Measurements from ENCODE around the gene IGSF10. TPM values are rescaled to one million over a fixed set of nuclear protein-coding genes. Genes with fewer than 3 reads are reported as not detected.

The IGSF10 gene
- total and polyA plus RNA-seq, 7 experiments from 2014 or later, result 2.8 TPM; not detected in 6

DNA sequence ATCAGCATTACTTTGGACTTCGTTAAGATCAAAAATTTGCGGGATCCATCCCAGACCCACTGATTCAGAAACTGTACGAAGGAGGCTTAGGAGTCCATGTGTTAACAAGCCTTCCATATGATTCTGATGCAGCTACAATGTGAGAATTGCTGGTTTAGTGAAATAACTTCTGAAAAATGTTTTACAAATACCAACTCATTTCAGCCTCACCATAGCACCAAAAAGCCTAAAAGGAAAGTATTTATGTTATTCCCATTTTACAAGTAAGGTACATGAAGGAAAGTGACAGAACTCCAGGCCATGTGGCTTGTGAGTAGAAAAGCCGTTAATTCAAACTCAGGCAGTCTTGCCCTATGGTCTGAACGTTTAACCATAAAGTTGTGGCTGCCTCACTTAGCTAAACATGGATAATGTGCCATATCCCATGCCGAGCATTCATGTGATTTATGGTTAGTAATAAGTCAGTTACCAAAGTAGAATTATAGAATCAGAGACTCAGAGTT is 1.5 kb upstream of the IGSF10 start:
- peaks cover 25 to 47% (median 46%) of the 10 kb centered on the region in 5 donors for H3K27me3 Mint-ChIP-seq
- ChIA-PET CTCF (interaction anchor here (0.6 to 1.1 kb wide), 2 partner anchors 21 to 1223 kb away, joined by 3 to 4 read pairs; no protein-coding TSS in a partner anchor), POLR2A (no interaction called here)
- peaks cover 0 to 8% (median 3%) of the 10 kb centered on the region in 7 donors for H3K4me1 Mint-ChIP-seq
- no peak overlapping the region for H3K4me3 ChIP-seq (ENCODE audit: low read length)
- DNase-seq (no peak), ATAC-seq (no peak)
- intact Hi-C loops (cut with micrococcal nuclease), result loop anchor here in 1 of 2 donors (10.0 kb wide), 1 partner anchor 1062 kb away; no protein-coding TSS in a partner anchor
- H3K36me3 ChIP-seq (ENCODE audit: control insufficient read depth in 2 of 3, insufficient read depth in 3 of 3, low read length in 3 of 3), result no peaks in the 10 kb centered on the region
- H3K36me3 Mint-ChIP-seq, result no peaks in the 10 kb centered on the region
- H3K9me3 Mint-ChIP-seq, result peaks cover 0 to 2% (median 0%) of the 10 kb centered on the region in 11 donors
- H3K9me3 ChIP-seq (ENCODE audit: control insufficient read depth in 2 of 3, low read length in 3 of 3), result no peaks in the 10 kb centered on the region
- H3K27ac Mint-ChIP-seq, result no peak overlapping the region
- H3K4me1 ChIP-seq (ENCODE audit: control insufficient read depth in 2 of 2, insufficient read depth in 2 of 2, low read length in 2 of 2), result no peaks in the 10 kb centered on the region
- no peaks in the 10 kb centered on the region for H3K27me3 ChIP-seq (ENCODE audit: control insufficient read depth in 2 of 2, insufficient read depth in 2 of 2, low read length in 2 of 2)
- no peak overlapping the region for H3K4me3 Mint-ChIP-seq
- no peak overlapping the region for H3K27ac ChIP-seq (ENCODE audit: low read depth, low read length)

DNA sequence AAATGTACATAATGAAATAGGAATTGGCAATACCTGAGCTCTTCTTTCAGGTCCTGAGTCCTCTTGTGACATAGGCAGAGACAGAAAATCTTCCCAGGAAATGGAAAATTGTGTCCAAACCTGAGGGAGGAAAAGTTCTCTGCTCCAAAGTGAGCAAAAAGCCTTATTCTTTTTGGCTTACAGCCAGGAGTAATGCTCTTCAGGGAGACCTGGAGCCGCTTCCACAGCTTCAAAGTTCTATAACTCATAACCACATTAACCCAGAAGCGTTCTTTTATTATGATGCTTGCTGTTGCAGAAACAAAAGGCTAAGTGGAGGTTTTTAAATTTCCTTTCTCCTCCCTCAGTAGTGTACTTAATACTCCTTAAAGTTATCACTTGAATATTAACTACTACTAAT is 633 bp downstream of the IGSF10 start:
- no peak for ATAC-seq
- no peak overlapping the region for H3K4me3 ChIP-seq (ENCODE audit: low read length)
- Mint-ChIP-seq H3K4me3 (peak overlapping the region in 7 of 10 donors; percentile 16 to 64 (median 44)), H3K4me1 (peaks cover 0 to 8% (median 3%) of the 10 kb centered on the region in 7 donors), H3K27me3 (peaks cover 19 to 47% (median 43%) of the 10 kb centered on the region in 5 donors), H3K27ac (no peak overlapping the region), H3K9me3 (peaks cover 0 to 2% (median 0%) of the 10 kb centered on the region in 11 donors), H3K36me3 (no peaks in the 10 kb centered on the region)
- CTCF ChIA-PET, result no interaction called here
- no peaks in the 10 kb centered on the region for H3K4me1 ChIP-seq (ENCODE audit: control insufficient read depth in 2 of 2, insufficient read depth in 2 of 2, low read length in 2 of 2)
- POLR2A ChIA-PET, result no interaction called here
- no peak for DNase-seq
- intact Hi-C loops (cut with micrococcal nuclease), result loop anchor here in 1 of 2 donors (10.0 kb wide), 1 partner anchor 1065 kb away; no protein-coding TSS in a partner anchor
- no peaks in the 10 kb centered on the region for H3K27me3 ChIP-seq (ENCODE audit: control insufficient read depth in 2 of 2, insufficient read depth in 2 of 2, low read length in 2 of 2)
- no peak overlapping the region for H3K27ac ChIP-seq (ENCODE audit: low read depth, low read length)
- H3K9me3 ChIP-seq (ENCODE audit: control insufficient read depth in 2 of 3, low read length in 3 of 3), result no peaks in the 10 kb centered on the region
- no peaks in the 10 kb centered on the region for H3K36me3 ChIP-seq (ENCODE audit: control insufficient read depth in 2 of 3, insufficient read depth in 3 of 3, low read length in 3 of 3)

DNA sequence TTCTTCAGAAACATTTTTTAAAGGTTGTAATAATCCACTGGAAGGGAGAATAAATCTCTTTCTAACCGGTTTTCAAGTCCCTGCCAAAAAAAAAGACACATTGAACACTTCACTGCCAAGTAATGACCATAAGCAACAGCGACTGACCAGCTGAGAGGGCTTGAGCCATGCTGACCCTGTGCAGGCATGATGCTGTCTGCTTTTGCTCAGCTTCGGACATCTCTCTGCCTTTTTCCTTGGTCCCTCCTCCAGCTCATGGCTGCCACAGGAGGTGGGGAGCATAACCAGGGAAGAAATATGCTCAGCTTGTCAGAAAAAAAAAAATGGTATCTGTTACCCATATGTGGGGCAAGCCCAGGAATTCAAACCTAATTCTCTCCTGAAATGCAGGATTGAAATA is 1.5 kb downstream of the IGSF10 start:
- H3K27ac ChIP-seq (ENCODE audit: low read depth, low read length), result no peak overlapping the region
- ChIA-PET POLR2A (no interaction called here), CTCF (no interaction called here)
- H3K4me3 Mint-ChIP-seq, result no peak overlapping the region
- peaks cover 0 to 8% (median 3%) of the 10 kb centered on the region in 7 donors for H3K4me1 Mint-ChIP-seq
- no peak for ATAC-seq
- H3K27me3 Mint-ChIP-seq, result peaks cover 18 to 40% (median 36%) of the 10 kb centered on the region in 5 donors
- H3K27ac Mint-ChIP-seq, result no peak overlapping the region
- H3K9me3 ChIP-seq (ENCODE audit: control insufficient read depth in 2 of 3, low read length in 3 of 3), result no peaks in the 10 kb centered on the region
- peaks cover 0 to 2% (median 0%) of the 10 kb centered on the region in 11 donors for H3K9me3 Mint-ChIP-seq
- no peak for DNase-seq
- no peaks in the 10 kb centered on the region for H3K36me3 Mint-ChIP-seq
- H3K4me1 ChIP-seq (ENCODE audit: control insufficient read depth in 2 of 2, insufficient read depth in 2 of 2, low read length in 2 of 2), result no peaks in the 10 kb centered on the region
- intact Hi-C loops (cut with micrococcal nuclease), result no loop called here
- no peaks in the 10 kb centered on the region for H3K27me3 ChIP-seq (ENCODE audit: control insufficient read depth in 2 of 2, insufficient read depth in 2 of 2, low read length in 2 of 2)
- no peak overlapping the region for H3K4me3 ChIP-seq (ENCODE audit: low read length)
- H3K36me3 ChIP-seq (ENCODE audit: control insufficient read depth in 2 of 3, insufficient read depth in 3 of 3, low read length in 3 of 3), result no peaks in the 10 kb centered on the region

DNA sequence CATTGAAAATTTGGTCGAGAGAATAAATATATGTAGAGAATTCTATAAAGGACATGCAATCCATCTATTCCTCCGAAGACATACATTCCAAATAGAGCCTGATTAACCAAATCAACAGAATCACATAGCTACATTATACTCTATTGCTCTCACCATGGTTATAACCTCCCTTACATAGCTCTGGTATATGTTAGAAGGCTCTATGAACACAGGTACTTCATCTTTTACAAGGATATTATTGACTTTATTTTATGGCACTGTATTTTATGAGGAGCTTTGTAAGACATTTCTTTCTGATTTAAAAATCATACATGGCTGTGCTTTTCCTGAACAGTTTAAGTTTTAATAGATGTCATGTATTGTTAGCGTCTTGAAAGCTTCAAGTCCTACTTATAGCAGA is 4.8 kb downstream of the IGSF10 start:
- peaks cover 0 to under 1% (median 0%) of the 10 kb centered on the region in 11 donors for H3K9me3 Mint-ChIP-seq
- H3K36me3 Mint-ChIP-seq, result no peaks in the 10 kb centered on the region
- DNase-seq (no peak), ATAC-seq (no peak)
- no peaks in the 10 kb centered on the region for H3K36me3 ChIP-seq (ENCODE audit: control insufficient read depth in 2 of 3, insufficient read depth in 3 of 3, low read length in 3 of 3)
- H3K27me3 Mint-ChIP-seq, result peaks cover 7 to 29% (median 23%) of the 10 kb centered on the region in 5 donors
- no peaks in the 10 kb centered on the region for H3K9me3 ChIP-seq (ENCODE audit: control insufficient read depth in 2 of 3, low read length in 3 of 3)
- CTCF ChIA-PET, result no interaction called here
- POLR2A ChIA-PET, result no interaction called here
- H3K27ac ChIP-seq (ENCODE audit: low read depth, low read length), result no peak overlapping the region
- intact Hi-C loops (cut with micrococcal nuclease), result no loop called here
- H3K4me1 Mint-ChIP-seq, result peaks cover 0 to 6% (median 4%) of the 10 kb centered on the region in 7 donors
- H3K27me3 ChIP-seq (ENCODE audit: control insufficient read depth in 2 of 2, insufficient read depth in 2 of 2, low read length in 2 of 2), result no peaks in the 10 kb centered on the region
- H3K4me1 ChIP-seq (ENCODE audit: control insufficient read depth in 2 of 2, insufficient read depth in 2 of 2, low read length in 2 of 2), result no peaks in the 10 kb centered on the region
- H3K27ac Mint-ChIP-seq, result no peak overlapping the region
- H3K4me3 ChIP-seq (ENCODE audit: low read length), result no peak overlapping the region
- H3K4me3 Mint-ChIP-seq, result no peak overlapping the region

DNA sequence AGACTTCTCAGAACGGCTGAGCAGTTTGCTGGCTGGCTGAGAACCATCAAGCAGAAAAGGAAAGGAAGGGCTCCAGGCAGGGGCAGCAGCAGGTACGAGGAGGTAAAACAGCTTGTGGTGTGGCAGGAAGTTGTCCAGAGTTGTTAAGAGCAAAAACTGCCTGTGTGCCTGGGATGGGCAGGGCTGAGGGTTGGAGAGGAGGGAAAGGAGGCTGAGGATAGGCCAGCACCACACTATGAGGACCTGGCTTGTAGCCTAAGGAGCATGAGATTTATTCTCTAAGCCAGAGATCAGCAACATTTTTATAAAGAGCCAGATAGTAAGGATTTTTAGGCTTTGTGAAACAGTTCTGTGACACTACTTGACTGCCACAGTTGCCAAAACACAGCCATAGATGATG is 8.0 kb downstream of the IGSF10 start:
- Histone ChIP-seq H3K9me3 (ENCODE audit: control insufficient read depth in 2 of 3, low read length in 3 of 3) (no peaks in the 10 kb centered on the region), H3K4me1 (ENCODE audit: control insufficient read depth in 2 of 2, insufficient read depth in 2 of 2, low read length in 2 of 2) (no peaks in the 10 kb centered on the region), H3K36me3 (ENCODE audit: control insufficient read depth in 2 of 3, insufficient read depth in 3 of 3, low read length in 3 of 3) (no peaks in the 10 kb centered on the region), H3K27me3 (ENCODE audit: control insufficient read depth in 2 of 2, insufficient read depth in 2 of 2, low read length in 2 of 2) (no peaks in the 10 kb centered on the region), H3K27ac (ENCODE audit: low read depth, low read length) (no peak overlapping the region), H3K4me3 (ENCODE audit: low read length) (no peak overlapping the region)
- Mint-ChIP-seq H3K27me3 (peaks cover 9 to 26% (median 10%) of the 10 kb centered on the region in 5 donors), H3K4me1 (peaks cover 0 to 6% (median 0%) of the 10 kb centered on the region in 7 donors), H3K36me3 (no peaks in the 10 kb centered on the region), H3K9me3 (peaks cover 0 to 2% (median 0%) of the 10 kb centered on the region in 11 donors), H3K27ac (no peak overlapping the region), H3K4me3 (no peak overlapping the region)
- no peak for ATAC-seq
- DNase-seq, result no peak
- ChIA-PET POLR2A (no interaction called here), CTCF (no interaction called here)
- intact Hi-C loops (cut with micrococcal nuclease), result no loop called here

DNA sequence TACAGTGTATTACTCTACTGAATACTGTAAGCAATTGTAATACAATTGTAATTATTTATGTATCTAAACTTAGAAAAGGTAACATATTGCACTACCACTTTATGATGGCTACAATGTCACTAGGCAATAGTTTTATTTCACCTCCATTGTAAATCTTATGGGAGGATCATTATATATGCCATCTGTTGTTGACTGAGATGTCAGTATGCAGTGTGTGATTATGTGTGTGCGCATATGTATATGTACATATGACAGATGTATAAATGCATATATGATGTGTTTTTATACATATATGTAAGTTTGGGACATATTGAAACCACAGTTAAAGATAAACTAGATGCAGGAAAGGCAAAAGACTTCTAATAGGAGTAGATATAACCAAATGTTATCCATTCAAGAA is 8.5 kb downstream of the IGSF10 start:
- H3K36me3 Mint-ChIP-seq, result no peaks in the 10 kb centered on the region
- peaks cover 0 to 2% (median 0%) of the 10 kb centered on the region in 11 donors for H3K9me3 Mint-ChIP-seq
- no peak for ATAC-seq
- peaks cover 0 to 6% (median 0%) of the 10 kb centered on the region in 7 donors for H3K4me1 Mint-ChIP-seq
- no peak overlapping the region for H3K27ac Mint-ChIP-seq
- ChIA-PET POLR2A (no interaction called here), CTCF (no interaction called here)
- no peak for DNase-seq
- intact Hi-C loops (cut with micrococcal nuclease), result no loop called here
- Histone ChIP-seq H3K27ac (ENCODE audit: low read depth, low read length) (no peak overlapping the region), H3K4me1 (ENCODE audit: control insufficient read depth in 2 of 2, insufficient read depth in 2 of 2, low read length in 2 of 2) (no peaks in the 10 kb centered on the region), H3K36me3 (ENCODE audit: control insufficient read depth in 2 of 3, insufficient read depth in 3 of 3, low read length in 3 of 3) (no peaks in the 10 kb centered on the region), H3K27me3 (ENCODE audit: control insufficient read depth in 2 of 2, insufficient read depth in 2 of 2, low read length in 2 of 2) (no peaks in the 10 kb centered on the region), H3K4me3 (ENCODE audit: low read length) (no peak overlapping the region), H3K9me3 (ENCODE audit: control insufficient read depth in 2 of 3, low read length in 3 of 3) (no peaks in the 10 kb centered on the region)
- peaks cover 9 to 24% (median 12%) of the 10 kb centered on the region in 5 donors for H3K27me3 Mint-ChIP-seq
- H3K4me3 Mint-ChIP-seq, result no peak overlapping the region

DNA sequence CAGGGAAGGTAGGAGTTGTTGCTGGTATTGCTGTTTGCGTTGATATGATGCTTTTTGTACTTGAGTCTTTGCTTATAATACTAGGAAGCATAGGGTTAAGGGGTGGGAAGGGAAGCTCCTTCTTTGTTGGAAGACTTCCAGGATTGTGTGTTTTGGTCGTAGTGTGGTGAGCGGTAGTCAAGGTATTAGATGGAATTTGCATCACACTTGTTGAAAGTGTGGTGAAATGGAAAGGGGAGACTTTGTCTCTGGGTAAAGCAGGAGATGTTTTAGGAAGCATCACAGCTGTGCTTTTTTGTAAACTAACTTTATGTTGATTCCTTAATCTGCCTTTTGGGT is 14.9 kb downstream of the IGSF10 start:
- Histone ChIP-seq H3K4me3 (ENCODE audit: low read length) (no peak overlapping the region), H3K36me3 (ENCODE audit: control insufficient read depth in 2 of 3, insufficient read depth in 3 of 3, low read length in 3 of 3) (no peaks in the 10 kb centered on the region), H3K4me1 (ENCODE audit: control insufficient read depth in 2 of 2, insufficient read depth in 2 of 2, low read length in 2 of 2) (no peaks in the 10 kb centered on the region), H3K27me3 (ENCODE audit: control insufficient read depth in 2 of 2, insufficient read depth in 2 of 2, low read length in 2 of 2) (no peaks in the 10 kb centered on the region), H3K9me3 (ENCODE audit: control insufficient read depth in 2 of 3, low read length in 3 of 3) (no peaks in the 10 kb centered on the region), H3K27ac (ENCODE audit: low read depth, low read length) (no peak overlapping the region)
- no peak overlapping the region for H3K4me3 Mint-ChIP-seq
- DNase-seq (no peak), ATAC-seq (no peak)
- intact Hi-C loops (cut with micrococcal nuclease), result no loop called here
- CTCF ChIA-PET, result no interaction called here
- peaks cover 0 to 5% (median 0%) of the 10 kb centered on the region in 11 donors for H3K9me3 Mint-ChIP-seq
- H3K36me3 Mint-ChIP-seq, result no peaks in the 10 kb centered on the region
- H3K27ac Mint-ChIP-seq, result no peak overlapping the region
- H3K27me3 Mint-ChIP-seq, result peaks cover 5 to 30% (median 21%) of the 10 kb centered on the region in 5 donors
- peaks cover 0 to 2% (median 0%) of the 10 kb centered on the region in 7 donors for H3K4me1 Mint-ChIP-seq
- POLR2A ChIA-PET, result interaction anchor here (0.6 kb wide), 1 partner anchor 242 kb away, joined by 3 read pairs; no protein-coding TSS in a partner anchor
